ENCODE data around the gene C3orf18. TPM values are rescaled to one million over a fixed set of nuclear protein-coding genes. Genes with fewer than 3 reads are reported as not detected.
A peak's percentile ranks its signal among the peaks of the same experiment; 100 is the strongest.

C3orf18 gene
- total RNA-seq, 1 donor from 2014 or later: 12.5 TPM

DNA sequence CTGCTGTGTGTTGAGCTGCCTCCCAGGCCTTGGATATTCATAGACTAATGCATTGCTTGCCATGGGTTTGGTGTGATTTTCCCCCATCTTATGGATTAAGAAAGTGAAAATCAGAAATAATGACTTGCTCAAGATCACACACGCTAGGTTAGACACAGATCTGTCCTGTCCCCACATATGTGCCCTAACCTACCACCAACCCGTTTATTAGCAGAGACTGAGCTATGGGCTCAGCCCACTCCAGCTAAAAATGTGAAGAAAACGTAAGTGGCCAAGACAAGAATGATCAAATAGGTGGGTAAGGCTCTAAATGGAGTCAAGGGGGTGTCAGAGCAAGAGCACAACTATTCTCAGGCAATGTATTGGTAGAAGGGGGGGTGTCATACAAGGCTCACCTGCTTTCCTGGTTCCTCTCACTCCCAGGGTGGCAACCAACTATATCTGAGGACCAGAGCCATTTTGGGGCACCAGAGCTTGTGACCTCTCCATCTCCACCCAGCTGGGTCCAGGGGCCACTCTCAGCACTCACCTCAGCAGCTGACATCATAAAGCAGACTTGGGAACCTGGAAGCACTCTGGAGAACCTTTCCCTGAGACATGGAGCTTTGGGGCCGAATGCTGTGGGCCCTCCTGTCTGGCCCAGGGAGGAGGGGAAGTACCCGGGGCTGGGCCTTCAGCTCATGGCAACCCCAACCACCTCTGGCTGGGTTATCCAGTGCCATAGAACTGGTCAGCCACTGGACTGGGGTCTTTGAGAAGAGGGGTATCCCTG is 3.1 kb upstream of the C3orf18 start:
- Mint-ChIP-seq H3K9me3 (ENCODE audit: low read depth) (no peaks in the 10 kb centered on the region), H3K4me1 (ENCODE audit: low read depth) (peaks cover 7% of the 10 kb centered on the region), H3K27me3 (peaks cover 7% of the 10 kb centered on the region), H3K36me3 (ENCODE audit: insufficient read depth) (no peaks in the 10 kb centered on the region), H3K27ac (peak overlapping the region; percentile 17), H3K4me3 (ENCODE audit: low read depth) (peak overlapping the region; percentile 97)
- TF ChIP-seq, protein P1, sequence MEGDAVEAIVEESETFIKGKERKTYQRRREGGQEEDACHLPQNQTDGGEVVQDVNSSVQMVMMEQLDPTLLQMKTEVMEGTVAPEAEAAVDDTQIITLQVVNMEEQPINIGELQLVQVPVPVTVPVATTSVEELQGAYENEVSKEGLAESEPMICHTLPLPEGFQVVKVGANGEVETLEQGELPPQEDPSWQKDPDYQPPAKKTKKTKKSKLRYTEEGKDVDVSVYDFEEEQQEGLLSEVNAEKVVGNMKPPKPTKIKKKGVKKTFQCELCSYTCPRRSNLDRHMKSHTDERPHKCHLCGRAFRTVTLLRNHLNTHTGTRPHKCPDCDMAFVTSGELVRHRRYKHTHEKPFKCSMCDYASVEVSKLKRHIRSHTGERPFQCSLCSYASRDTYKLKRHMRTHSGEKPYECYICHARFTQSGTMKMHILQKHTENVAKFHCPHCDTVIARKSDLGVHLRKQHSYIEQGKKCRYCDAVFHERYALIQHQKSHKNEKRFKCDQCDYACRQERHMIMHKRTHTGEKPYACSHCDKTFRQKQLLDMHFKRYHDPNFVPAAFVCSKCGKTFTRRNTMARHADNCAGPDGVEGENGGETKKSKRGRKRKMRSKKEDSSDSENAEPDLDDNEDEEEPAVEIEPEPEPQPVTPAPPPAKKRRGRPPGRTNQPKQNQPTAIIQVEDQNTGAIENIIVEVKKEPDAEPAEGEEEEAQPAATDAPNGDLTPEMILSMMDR (IDR thresholded peaks at IDR 0.05; ENCODE audit: unreplicated experiment): no peak
- no peak for DNase-seq (ENCODE audit: low spot score, unreplicated experiment)

DNA sequence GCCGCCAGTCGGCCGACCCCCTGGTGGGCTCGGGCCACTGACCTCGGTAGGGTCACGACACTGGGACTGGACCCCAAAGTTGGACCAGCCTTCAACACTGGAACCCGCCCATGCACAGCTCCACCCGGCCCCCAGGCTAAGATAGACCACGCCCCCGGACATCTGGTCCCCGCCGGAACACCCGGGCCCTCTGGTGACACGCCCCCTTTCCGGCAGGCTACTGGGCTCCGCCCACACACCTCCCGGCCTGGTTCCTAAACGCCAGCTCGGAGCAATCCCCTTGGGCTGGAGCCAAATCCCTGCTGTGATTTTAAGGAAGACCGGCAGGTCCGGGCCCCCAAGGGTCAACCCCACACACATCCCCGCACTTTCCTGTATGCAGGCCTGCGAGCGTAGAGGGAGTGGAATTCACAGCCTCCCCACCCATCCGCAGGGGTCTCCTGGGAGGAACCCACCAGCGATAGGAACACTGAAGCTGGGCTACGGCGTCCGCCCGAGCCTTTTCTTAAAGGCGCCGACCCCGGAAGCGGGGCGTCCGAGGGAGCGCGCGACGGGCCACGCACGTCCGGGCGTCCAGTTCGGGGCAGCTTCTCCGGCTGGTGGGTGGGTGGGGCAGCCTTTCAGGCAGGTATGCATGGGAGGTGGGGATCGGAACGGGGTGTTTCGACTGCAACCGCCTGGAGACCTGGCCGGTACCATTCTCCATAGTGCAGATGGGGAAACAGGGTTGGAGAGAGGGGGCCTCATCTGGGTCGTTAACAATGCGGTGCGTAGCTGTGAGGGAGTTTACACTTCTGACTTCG is 1.6 kb upstream of the C3orf18 start, which contains the start of gene HEMK1:
Gene HEMK1 (plus strand): TSS at position 576 of the 803 bp plus-strand sequence. CDS start 1,583 bp downstream, outside the sequence.
- TF ChIP-seq, protein P1 (IDR thresholded peaks at IDR 0.05; ENCODE audit: unreplicated experiment): no peak
- no peaks in the 10 kb centered on the region for H3K36me3 Mint-ChIP-seq (ENCODE audit: insufficient read depth)
- DNase-seq (ENCODE audit: low spot score, unreplicated experiment): peak; percentile 87
- no peaks in the 10 kb centered on the region for H3K9me3 Mint-ChIP-seq (ENCODE audit: low read depth)
- H3K27ac Mint-ChIP-seq: peak within 1 kb of the TSS; percentile 99
- H3K4me1 Mint-ChIP-seq (ENCODE audit: low read depth): peaks cover 7% of the 10 kb centered on the region
- peaks cover 7% of the 10 kb centered on the region for H3K27me3 Mint-ChIP-seq
- peak within 1 kb of the TSS; percentile 97 for H3K4me3 Mint-ChIP-seq (ENCODE audit: low read depth)

DNA sequence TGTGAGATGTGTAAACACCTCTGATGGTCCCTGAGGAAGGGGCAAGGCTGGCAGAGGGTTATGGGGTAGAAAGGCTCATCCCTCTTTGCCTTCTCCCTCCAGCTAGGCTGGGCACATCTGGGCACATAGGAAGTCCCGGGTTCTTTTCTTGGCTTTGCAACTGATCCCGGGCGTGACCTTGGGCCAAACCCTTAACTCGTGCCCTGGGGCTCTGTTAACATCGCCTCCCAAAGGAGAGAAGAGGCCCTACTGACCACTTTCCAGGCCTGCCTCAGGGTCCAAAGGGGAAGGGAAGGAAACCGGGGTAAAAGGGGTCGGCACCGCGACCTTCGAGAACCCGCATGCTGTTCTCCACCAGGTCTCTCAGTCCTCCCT is 549 bp downstream of the C3orf18 start:
- Mint-ChIP-seq H3K4me1 (ENCODE audit: low read depth) (peaks cover 7% of the 10 kb centered on the region), H3K9me3 (ENCODE audit: low read depth) (no peaks in the 10 kb centered on the region), H3K36me3 (ENCODE audit: insufficient read depth) (no peaks in the 10 kb centered on the region), H3K27ac (peak overlapping the region; percentile 41), H3K4me3 (ENCODE audit: low read depth) (peak overlapping the region; percentile 67), H3K27me3 (peaks cover 7% of the 10 kb centered on the region)
- TF ChIP-seq, protein P1 (IDR thresholded peaks at IDR 0.05; ENCODE audit: unreplicated experiment): no peak
- DNase-seq (ENCODE audit: low spot score, unreplicated experiment): no peak

DNA sequence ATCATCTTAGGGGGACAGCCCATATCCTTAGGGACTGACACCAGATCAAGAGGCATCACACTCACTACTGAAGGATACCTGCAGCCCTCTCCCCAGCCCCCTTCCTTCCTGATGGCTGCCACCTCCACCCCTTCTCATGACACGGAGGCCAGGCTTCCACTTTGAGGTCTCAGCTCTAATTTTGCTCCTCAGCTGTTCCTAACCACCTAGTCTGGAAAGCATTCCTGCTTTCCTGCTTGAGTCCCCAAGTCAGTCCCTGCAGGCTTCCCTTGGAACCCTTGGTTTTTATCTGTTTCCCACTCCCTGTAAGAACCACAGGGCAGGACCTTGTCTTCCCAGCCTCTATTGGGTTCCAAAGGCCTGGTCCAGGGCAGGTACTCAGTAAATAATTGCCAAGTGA is 3.2 kb downstream of the C3orf18 start:
- H3K9me3 Mint-ChIP-seq (ENCODE audit: low read depth): no peaks in the 10 kb centered on the region
- TF ChIP-seq, protein P1 (IDR thresholded peaks at IDR 0.05; ENCODE audit: unreplicated experiment): no peak
- no peak overlapping the region for H3K27ac Mint-ChIP-seq
- no peaks in the 10 kb centered on the region for H3K36me3 Mint-ChIP-seq (ENCODE audit: insufficient read depth)
- no peak for DNase-seq (ENCODE audit: low spot score, unreplicated experiment)
- H3K4me3 Mint-ChIP-seq (ENCODE audit: low read depth): no peak overlapping the region
- H3K27me3 Mint-ChIP-seq: peaks cover 7% of the 10 kb centered on the region
- peaks cover 5% of the 10 kb centered on the region for H3K4me1 Mint-ChIP-seq (ENCODE audit: low read depth)

DNA sequence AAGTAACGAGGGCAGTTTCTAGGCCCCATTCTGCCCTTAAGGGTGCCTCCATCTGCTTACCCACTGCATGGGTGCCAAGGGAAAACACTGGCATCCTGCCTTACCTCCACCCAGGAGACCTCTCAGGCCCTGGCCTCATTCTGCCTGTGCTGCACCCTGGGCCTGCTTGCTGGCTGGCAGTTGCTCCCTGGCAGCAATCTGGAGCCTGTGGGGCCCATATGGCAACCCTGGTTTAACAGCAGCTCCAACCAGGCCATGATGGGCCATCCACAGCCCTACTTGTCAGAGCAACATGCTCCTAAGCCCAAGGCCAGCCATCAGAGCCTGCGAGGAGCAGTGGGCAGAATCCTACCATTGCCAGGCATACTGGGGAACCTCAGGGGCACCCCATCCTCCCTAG is 3.7 kb downstream of the C3orf18 start:
- Mint-ChIP-seq H3K4me3 (ENCODE audit: low read depth) (no peak overlapping the region), H3K9me3 (ENCODE audit: low read depth) (no peaks in the 10 kb centered on the region), H3K4me1 (ENCODE audit: low read depth) (peaks cover 5% of the 10 kb centered on the region), H3K27me3 (peaks cover 7% of the 10 kb centered on the region), H3K36me3 (ENCODE audit: insufficient read depth) (no peaks in the 10 kb centered on the region), H3K27ac (no peak overlapping the region)
- TF ChIP-seq, protein P1 (IDR thresholded peaks at IDR 0.05; ENCODE audit: unreplicated experiment): no peak
- no peak for DNase-seq (ENCODE audit: low spot score, unreplicated experiment)
